GM18858 (cell line): ENCODE results near the gene HOMER3.
A peak's percentile ranks its signal among the peaks of the same experiment; 100 is the strongest.
"Not testable (repeated sequence)": the region's sequence is repeated elsewhere in the genome, so short reads cannot be mapped to it uniquely, and the experiment has no call there.

Experiments used
- ATAC-seq: cut with Tn5 transposase; IDR thresholded peaks from one replicate; pipeline ENCODE4 v1.9.1; 2021; ENCODE audit not compliant: unreplicated experiment

The HOMER3 gene

GRCh38 chr19:18924684-18925213 is 16.3 kb downstream of the HOMER3 start:
- ATAC-seq: no peak

GRCh38 chr19:18922228-18922985 is 18.6 kb downstream of the HOMER3 start:
- ATAC-seq: no peak

DNA sequence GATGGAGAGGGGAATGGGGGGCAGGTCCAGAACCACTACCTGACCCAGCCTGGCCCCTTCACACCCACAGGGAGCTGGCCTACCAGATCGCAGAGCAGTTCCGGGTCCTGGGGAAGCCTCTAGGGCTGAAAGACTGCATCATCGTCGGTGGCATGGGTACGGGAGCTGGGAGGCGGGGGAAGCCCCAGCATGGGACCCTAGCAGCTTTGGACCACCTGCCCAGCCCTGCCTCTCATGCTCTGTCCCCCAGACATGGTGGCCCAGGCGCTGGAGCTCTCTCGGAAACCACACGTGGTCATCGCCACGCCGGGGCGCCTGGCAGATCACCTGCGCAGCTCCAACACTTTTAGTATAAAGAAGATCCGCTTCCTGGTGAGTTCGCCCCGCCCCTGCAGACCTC is 19.4 kb downstream of the HOMER3 start:
- no peak for ATAC-seq

DNA sequence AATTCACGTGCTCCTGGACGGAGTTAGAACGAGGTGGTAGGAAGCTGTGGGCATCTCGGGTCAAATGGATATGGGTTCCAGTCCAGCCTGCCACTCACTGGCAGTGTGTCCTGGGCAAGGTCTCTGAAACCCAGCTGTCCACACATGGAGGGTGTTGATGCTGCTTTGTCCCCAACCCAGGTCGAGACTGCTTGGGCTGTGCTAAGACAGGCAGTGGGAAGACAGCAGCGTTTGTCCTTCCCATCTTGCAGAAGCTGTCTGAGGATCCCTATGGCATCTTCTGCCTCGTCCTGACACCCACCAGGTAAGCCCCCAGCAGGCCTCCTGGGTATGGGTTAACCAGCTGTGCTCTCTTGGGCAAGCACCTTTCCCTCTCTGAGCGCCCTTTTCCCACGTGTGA is 20.6 kb downstream of the HOMER3 start:
- no peak for ATAC-seq

DNA sequence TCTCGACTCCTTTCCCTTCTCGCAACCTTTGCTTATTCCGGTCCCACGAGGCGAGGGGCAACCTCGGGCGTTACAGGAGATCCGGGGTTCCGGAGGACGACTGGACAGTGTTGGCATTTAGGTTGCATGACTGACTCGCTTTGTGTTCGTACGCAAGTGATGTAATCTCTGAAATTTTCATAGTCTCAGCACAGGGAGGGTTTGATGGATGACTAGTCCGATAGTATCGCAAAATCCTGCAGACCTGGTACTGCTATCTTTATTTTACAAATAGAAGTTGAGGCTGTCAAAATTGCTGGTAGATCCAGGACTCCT is 21.2 kb downstream of the HOMER3 start:
- no peak for ATAC-seq

DNA sequence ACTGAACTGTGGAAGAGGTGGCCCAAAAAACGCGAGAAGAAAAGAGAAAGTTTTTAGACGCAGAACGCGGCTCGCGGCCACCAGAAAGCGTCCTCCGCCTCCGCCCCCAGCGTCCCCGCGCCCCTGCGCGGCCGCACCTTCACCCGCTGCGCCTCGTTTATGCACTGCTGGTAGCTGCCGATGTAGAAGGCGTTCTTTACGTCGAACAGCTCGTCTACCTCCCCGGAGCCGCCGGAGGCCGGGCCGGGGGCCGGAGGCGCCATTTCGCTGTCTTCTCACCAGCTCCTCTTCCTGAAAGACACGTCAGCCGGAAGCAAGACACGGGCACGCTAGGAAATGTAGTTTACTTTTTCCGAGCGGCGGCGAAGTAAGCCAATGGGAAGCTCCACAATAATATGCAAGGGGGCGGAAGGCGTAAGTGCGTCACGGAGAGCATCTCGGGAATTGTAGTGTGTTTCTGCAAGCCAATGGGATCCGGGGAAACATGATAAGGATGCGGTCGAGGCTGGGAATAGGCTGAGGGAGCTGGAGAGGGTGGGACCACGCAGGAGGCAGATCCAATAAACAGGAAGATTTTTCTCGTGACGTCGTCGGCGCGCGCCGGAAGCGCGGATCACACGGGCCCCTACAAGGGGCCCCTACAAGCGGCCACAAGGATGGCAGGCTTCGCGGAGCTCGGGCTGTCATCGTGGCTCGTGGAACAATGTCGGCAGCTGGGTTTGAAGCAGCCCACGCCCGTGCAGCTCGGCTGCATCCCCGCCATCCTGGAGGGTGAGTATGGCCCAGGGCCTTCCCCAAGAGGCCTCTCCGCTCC is 21.7 kb downstream of the HOMER3 start, which contains the start of the genes COPE and DDX49:
TSS of gene COPE (minus strand) at position 302 of the 814 bp plus-strand sequence. CDS start at position 263, 39 bp downstream.
TSS of gene DDX49 (plus strand) at position 630 of the 814 bp plus-strand sequence. CDS start at position 657, 27 bp downstream.
- peak; percentile 79 for ATAC-seq

GRCh38 chr19:18917593-18917992 is 23.4 kb downstream of the HOMER3 start:
- ATAC-seq: not testable (repeated sequence)

GRCh38 chr19:18915639-18916038 is 25.4 kb downstream of the HOMER3 start:
- no peak for ATAC-seq

DNA sequence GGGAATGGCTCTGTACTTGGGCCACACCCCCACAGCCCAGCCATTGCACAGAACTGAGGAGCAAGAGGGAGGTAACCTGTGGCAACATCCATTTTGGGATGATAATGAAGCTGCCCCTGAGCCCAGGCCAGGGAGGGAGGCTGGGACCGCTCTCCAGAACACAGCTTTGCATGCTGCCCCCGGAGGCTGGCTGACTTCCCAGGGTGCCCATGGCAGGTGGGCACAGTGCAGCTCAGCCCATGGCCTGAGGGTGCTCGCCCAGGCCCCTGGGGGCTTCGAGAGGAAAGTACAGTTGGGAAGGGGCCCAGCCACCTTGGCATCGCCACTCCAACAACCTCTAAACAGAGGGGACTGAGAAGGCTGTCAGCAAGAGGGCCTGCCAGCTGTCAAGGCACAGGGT is 27.6 kb downstream of the HOMER3 start:
- ATAC-seq: no peak

DNA sequence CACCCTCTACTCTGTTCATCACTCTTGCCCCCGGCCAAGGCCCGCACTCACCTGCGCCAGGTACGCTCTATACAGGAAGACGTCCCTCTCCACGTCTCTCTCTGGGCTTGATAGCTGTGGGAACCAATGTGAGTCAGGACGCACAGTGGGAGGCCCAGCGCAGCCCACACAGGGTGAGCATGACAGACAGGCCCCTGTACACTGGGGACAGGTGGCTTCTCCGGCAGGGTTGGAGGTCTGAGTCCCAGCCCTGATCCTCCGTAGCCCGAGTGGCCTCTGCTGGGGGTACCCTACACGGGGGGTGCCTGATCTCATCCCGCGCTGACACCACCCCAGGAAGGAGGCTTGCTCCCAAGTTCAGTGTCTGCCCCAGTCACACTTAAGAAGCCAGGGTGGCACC is 28.1 kb downstream of the HOMER3 start:
- no peak for ATAC-seq

- ATAC-seq: no peak
Measured at GRCh38 chr19:18910801-18911436, 30.1 kb downstream of the HOMER3 start.

DNA sequence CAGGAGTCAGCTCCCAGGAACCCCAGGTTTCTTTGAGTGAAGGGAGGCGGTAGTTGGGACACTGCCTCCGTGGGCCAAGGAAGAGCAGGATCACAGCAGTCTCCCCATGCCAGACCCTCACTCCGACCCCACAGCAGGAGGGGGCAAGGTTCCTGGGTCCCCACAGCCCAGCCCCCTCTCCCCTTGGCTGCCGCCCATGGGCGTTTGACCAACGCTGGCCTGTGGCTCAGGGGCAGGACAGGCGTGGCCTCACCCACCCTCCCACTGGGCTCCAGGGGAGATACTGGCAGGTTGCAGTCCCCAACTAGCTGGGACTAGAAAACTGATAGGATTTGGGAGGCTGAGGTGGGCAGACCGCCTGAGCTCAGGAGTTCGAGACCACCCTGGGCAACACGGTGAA is 31.0 kb downstream of the HOMER3 start:
- ATAC-seq: no peak

- no peak for ATAC-seq
Measured at GRCh38 chr19:18908917-18909619, 31.9 kb downstream of the HOMER3 start.

DNA sequence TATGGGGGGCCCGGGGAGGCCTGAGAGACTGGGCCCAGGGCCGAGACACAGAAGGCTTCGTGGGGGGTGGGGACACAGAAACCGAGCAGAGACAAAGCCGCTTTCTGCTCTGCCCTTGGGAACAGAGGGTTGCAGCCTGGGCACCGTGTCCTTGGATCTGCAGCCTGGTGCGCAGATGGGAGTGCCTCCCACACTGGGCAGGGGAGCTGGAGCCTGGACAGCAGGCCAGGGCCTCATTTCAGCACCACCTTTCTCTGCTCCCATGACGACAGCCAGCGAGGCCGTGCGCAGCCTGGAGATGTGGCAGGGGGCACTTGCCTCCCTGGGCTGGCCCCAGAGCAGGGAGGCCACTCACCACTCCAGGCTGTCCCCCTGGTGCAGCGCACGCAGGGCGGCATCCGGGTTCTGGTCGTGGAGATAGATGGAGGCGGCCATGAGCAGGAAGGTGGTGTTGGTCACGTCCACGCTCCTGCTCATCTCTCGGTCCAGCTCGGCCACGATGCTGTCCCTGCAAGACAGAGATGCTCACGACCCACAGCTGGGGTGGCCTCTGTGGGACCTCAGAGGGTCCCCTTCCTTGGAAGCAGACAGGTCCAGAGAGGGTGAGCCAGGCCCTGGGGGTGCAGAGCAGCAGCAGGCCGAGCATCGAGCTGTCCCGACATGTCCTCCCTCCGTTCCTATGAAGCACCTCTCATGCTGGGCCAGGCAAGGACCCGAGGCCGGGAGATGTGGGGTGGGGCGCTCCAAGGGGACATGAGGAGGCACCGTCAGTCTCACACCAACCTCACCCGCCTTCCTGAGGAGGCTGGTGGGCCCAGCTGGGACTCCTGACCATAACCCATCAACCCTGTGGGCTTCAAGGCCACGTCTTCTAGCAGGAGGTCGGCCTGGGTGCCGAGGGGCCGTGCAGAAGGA is 34.2 kb downstream of the HOMER3 start:
- ATAC-seq: no peak

DNA sequence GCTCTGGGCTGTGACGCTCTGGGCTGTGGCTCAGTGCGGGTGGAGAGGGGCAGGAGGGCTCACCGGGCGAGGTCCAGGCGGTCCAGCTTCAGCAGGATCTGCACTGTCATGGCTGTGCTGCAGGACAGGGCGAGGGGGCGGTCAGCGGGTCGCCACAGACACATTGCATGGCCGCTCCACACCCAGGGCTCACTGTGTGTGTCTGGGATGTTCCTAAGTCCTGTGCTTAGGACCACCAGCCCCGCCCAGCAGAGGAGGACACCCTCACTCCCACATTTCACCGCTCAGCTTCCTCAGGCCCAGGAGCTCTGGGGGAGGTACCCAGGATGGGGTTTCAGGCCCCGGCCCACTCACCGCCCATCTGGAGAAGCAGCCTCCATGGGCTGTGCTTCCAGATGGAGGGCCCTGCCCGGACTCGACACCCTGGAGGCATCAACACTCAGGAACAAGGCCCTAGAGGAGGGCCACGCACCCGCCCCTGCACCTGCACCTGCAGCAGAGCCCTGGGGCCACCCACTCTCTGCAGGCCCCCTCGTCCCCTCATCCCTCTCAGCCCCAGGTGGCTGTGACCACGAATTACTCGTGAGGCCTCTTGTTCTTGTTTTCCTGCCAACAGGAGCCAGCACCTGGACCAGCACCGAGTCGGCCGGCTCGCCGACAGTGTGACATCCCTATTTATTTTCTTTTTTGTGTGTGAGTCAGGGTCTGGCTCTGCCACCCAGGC is 35.3 kb downstream of the HOMER3 start:
- no peak for ATAC-seq

DNA sequence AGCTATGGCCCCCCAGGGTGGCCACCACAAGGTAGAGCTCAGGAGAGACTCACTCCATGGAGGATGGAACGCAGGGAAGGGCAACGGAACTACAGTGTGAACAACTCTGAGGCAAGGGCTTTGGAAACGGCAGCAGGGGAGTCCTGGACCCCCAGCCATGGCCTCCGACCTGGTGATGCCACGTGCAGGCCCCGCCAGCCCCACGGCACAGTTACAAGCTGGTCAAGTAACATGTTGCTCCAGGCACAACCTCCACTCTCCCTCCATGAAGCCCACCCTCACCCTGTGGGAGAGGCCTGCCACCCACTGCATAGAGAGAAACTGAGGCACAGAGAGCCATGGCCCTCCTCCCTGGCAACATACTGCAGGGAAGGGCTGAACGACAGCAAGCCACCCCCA is 36.0 kb downstream of the HOMER3 start:
- ATAC-seq: no peak

DNA sequence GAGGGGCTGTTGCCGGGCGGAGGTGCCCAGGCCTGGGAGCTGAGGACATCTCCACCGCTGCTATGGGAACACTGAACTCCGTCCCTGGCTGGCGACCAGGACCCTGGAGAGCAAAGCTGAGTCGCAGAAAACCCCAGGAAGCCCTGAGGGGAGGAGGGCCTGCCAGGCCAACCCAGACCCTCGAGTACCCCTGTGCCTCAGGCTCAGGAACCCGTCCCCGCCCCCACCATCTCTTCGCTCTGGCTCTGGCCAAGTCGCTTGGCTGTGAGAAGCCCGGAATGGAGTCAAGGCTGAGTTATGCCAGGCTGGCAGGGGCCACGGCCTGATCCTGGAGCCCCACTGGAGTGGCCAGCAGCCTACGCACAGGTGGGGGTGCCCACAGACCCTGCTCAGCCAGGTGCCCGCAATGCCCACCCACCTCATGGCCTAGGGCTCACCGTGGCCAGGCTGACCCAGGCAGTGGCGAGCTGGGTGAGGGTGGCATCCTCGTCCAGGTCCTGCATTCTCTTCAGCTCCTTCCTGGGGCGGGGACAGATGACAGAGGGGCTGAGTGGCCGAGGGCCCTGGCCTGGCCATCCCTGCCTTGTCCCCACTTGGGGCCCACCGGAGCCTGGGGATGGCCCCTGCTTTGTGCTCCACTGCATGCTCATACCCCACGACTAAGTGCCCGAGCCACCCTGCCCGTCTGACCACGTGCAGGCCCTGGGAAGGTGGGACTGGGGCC is 36.5 kb downstream of the HOMER3 start:
- no peak for ATAC-seq
